Duodenal mucosa (tissue), 2 donors: ENCODE measurements around the gene CHST8.

Experiments used
- H3K27ac ChIP-seq: one replicate; pipeline ENCODE4 v1.7.0; 2013; ENCODE audit warnings: low read depth, low read length
- H3K27me3 ChIP-seq, 2 donors: one replicate each; pipeline ENCODE4 v1.7.0; 2013; ENCODE audit warnings: low read length in 2 of 2, control low read depth in 1 of 2; ENCODE audit not compliant: insufficient read depth in 2 of 2, control insufficient read depth in 1 of 2
- H3K36me3 ChIP-seq, 2 donors: one replicate each; pipeline ENCODE4 v1.7.0; 2013; ENCODE audit warnings: low read length in 2 of 2, control low read depth in 1 of 2; ENCODE audit not compliant: insufficient read depth in 2 of 2, control insufficient read depth in 1 of 2
- H3K4me1 ChIP-seq, 2 donors: one replicate each; pipeline ENCODE4 v1.7.0; 2013; ENCODE audit warnings: low read length in 2 of 2, control low read depth in 1 of 2; ENCODE audit not compliant: insufficient read depth in 2 of 2, control insufficient read depth in 1 of 2
- H3K4me3 ChIP-seq, 2 donors: one replicate each; pipeline ENCODE4 v1.7.0; 2013; ENCODE audit warnings: low read length in 2 of 2, low read depth in 1 of 2
- H3K9ac ChIP-seq, 2 donors: one replicate each; pipeline ENCODE4 v1.7.0; 2013; ENCODE audit warnings: low read length in 2 of 2, low read depth in 1 of 2
- H3K9me3 ChIP-seq, 2 donors: one replicate each; pipeline ENCODE4 v1.7.0; 2013; ENCODE audit warnings: low read length in 2 of 2, control low read depth in 1 of 2; ENCODE audit not compliant: control insufficient read depth in 1 of 2

Gene CHST8

GRCh38 chr19:33759356-33759755, 137.6 kb downstream of the CHST8 start:
- H3K4me1 ChIP-seq: no peaks in the 10 kb centered on the region
- no peak overlapping the region for H3K9ac ChIP-seq
- H3K27me3 ChIP-seq: no peaks in the 10 kb centered on the region
- no peak overlapping the region for H3K4me3 ChIP-seq
- H3K27ac ChIP-seq: no peak overlapping the region
- no peaks in the 10 kb centered on the region for H3K36me3 ChIP-seq
- H3K9me3 ChIP-seq: no peaks in the 10 kb centered on the region

DNA sequence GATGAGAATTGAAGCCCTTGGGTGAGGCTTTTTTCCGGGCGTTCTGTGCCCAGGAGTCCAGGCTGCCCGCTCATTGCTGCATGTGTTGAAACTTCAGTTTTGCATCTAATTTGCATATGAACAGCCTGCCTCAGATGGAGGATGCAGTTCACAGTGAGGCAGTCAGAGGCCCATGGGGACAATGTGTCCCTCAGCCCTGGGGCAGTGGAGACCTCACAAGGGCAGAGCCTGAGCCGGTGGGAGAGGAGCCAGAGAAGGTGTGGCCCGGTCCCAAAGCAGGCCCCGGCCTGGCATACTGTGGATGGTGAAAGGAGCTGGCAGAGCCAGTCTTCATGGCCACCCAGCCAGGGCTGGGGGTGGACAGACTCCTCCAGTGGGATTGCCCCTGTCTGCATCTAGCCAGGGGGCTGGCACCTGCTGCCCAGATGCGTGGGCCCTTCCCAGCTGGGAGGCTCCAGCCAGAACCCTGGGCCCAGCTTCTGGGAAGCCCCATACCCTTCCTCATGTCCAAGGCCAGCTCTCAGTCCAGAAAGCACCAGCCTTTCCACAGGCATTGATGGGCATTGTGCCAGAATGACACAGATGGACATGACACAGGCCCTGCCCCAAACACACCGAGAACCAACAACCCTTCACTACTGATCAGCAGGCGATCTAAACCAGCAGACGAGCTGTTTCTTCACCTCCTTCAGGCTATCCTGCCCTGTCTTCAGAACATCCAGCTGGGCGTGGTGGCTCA, 142.0 kb downstream of the CHST8 start:
- no peak overlapping the region for H3K27ac ChIP-seq
- no peak overlapping the region for H3K9ac ChIP-seq
- no peaks in the 10 kb centered on the region for H3K27me3 ChIP-seq
- H3K9me3 ChIP-seq: no peaks in the 10 kb centered on the region
- H3K4me3 ChIP-seq: no peak overlapping the region
- no peaks in the 10 kb centered on the region for H3K4me1 ChIP-seq
- H3K36me3 ChIP-seq: no peaks in the 10 kb centered on the region

DNA sequence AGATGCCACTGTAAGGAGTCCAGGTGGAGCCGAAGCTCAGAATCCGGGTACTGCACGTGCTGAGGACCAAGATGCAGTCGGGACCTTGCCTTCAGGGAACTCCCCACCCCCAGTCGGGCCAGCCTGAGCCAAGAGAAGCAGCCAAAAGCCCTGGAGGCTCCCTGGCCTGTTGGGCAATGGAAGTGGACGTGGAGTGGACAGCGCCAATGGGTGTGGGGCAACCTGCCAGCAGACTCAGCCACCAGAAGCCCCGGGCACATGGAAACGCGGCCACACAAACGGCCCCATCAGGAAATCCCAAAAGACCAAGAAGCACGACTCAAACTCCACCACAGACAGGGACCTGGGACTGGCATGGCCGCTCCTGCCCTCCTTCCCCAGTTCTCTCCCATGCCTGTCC, 144.9 kb downstream of the CHST8 start:
- Histone ChIP-seq H3K9me3 (no peaks in the 10 kb centered on the region), H3K4me3 (no peak overlapping the region), H3K4me1 (no peaks in the 10 kb centered on the region), H3K9ac (no peak overlapping the region), H3K27ac (no peak overlapping the region), H3K36me3 (no peaks in the 10 kb centered on the region), H3K27me3 (peaks cover 0 to 5% of the 10 kb centered on the region in 2 donors)

GRCh38 chr19:33767898-33768413, 146.2 kb downstream of the CHST8 start:
- no peak overlapping the region for H3K4me3 ChIP-seq
- H3K27me3 ChIP-seq: peaks cover 0 to 5% of the 10 kb centered on the region in 2 donors
- H3K36me3 ChIP-seq: no peaks in the 10 kb centered on the region

DNA sequence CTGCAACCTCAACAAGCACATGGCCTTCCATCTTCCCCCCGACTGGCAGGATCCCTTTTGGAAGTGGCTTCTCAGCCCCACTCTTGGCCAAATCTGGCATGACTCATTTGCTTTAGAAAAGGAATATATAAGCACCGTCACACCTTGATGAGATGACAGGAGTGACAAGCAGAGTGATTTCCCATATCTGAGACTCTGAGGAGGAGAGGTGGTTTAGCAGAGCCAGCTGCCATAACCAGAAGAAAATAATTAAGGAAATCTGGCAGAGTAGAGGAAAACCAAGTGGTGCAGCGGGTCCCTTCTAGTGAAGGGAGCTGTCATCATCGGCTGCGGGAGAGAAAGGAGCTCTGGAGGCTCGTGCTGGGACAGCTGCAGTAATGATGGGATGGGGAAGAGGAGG, 147.5 kb downstream of the CHST8 start:
- Histone ChIP-seq H3K4me3 (no peak overlapping the region), H3K4me1 (no peaks in the 10 kb centered on the region), H3K9ac (no peak overlapping the region), H3K36me3 (no peaks in the 10 kb centered on the region), H3K27ac (no peak overlapping the region), H3K27me3 (peaks cover 0 to 5% of the 10 kb centered on the region in 2 donors), H3K9me3 (no peaks in the 10 kb centered on the region)

More at GRCh38 chr19:33767898-33768413, 146.2 kb downstream of the CHST8 start:
- H3K9ac ChIP-seq: no peak overlapping the region
- H3K4me1 ChIP-seq: no peaks in the 10 kb centered on the region
- H3K27ac ChIP-seq: no peak overlapping the region
- no peaks in the 10 kb centered on the region for H3K9me3 ChIP-seq

GRCh38 chr19:33770107-33770506, 148.4 kb downstream of the CHST8 start:
- H3K36me3 ChIP-seq: no peaks in the 10 kb centered on the region
- H3K9me3 ChIP-seq: no peaks in the 10 kb centered on the region
- H3K4me1 ChIP-seq: no peaks in the 10 kb centered on the region
- H3K4me3 ChIP-seq: no peak overlapping the region
- peaks cover 0 to 5% of the 10 kb centered on the region in 2 donors for H3K27me3 ChIP-seq
- no peak overlapping the region for H3K27ac ChIP-seq
- H3K9ac ChIP-seq: no peak overlapping the region

- Histone ChIP-seq H3K27ac (no peak overlapping the region), H3K4me1 (no peaks in the 10 kb centered on the region), H3K9me3 (no peaks in the 10 kb centered on the region), H3K4me3 (no peak overlapping the region), H3K36me3 (no peaks in the 10 kb centered on the region), H3K27me3 (peaks cover 0 to 5% of the 10 kb centered on the region in 2 donors), H3K9ac (no peak overlapping the region)
Observed at GRCh38 chr19:33771384-33772101, 149.8 kb downstream of the CHST8 start.

DNA sequence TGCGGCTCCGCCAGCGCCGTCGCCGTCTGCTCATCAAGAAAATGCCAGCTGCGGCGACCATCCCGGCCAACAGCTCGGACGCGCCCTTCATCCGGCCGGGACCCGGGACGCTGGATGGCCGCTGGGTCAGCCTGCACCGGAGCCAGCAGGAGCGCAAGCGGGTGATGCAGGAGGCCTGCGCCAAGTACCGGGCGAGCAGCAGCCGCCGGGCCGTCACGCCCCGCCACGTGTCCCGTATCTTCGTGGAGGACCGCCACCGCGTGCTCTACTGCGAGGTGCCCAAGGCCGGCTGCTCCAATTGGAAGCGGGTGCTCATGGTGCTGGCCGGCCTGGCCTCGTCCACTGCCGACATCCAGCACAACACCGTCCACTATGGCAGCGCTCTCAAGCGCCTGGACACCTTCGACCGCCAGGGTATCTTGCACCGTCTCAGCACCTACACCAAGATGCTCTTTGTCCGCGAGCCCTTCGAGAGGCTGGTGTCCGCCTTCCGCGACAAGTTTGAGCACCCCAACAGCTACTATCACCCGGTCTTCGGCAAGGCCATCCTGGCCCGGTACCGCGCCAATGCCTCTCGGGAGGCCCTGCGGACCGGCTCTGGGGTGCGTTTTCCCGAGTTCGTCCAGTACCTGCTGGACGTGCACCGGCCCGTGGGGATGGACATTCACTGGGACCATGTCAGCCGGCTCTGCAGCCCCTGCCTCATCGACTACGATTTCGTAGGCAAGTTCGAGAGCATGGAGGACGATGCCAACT, 150.5 kb downstream of the CHST8 start:
- Histone ChIP-seq H3K36me3 (no peaks in the 10 kb centered on the region), H3K27me3 (peaks cover 0 to 5% of the 10 kb centered on the region in 2 donors), H3K9me3 (no peaks in the 10 kb centered on the region), H3K27ac (no peak overlapping the region), H3K4me1 (no peaks in the 10 kb centered on the region), H3K4me3 (no peak overlapping the region), H3K9ac (no peak overlapping the region)

DNA sequence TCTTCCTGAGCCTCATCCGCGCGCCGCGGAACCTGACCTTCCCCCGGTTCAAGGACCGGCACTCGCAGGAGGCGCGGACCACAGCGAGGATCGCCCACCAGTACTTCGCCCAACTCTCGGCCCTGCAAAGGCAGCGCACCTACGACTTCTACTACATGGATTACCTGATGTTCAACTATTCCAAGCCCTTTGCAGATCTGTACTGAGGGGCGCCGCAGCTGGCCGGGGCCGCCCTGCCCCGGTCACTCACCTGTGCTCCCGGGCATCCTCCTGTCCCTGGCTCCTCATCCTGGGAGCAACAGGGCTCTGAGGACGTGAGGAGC, 151.1 kb downstream of the CHST8 start:
- Histone ChIP-seq H3K36me3 (no peaks in the 10 kb centered on the region), H3K9me3 (no peaks in the 10 kb centered on the region), H3K9ac (no peak overlapping the region), H3K4me3 (no peak overlapping the region), H3K27me3 (peaks cover 0 to 5% of the 10 kb centered on the region in 2 donors), H3K4me1 (no peaks in the 10 kb centered on the region), H3K27ac (no peak overlapping the region)
